Stimulated activated CD8-positive, alpha-beta memory T cell treated with anti-CD3 and anti-CD28 coated beads, Interleukin-2, amount 100 ng/mL, for 48 hours (primary cell): ENCODE data around the gene KRT1.

Source experiments
- DNase-seq, 2 donors: peaks; one replicate each; pipeline ENCODE4 v3.0.0-alpha.2; 2020; ENCODE audit warnings: low read depth in 2 of 2

The KRT1 gene

DNA sequence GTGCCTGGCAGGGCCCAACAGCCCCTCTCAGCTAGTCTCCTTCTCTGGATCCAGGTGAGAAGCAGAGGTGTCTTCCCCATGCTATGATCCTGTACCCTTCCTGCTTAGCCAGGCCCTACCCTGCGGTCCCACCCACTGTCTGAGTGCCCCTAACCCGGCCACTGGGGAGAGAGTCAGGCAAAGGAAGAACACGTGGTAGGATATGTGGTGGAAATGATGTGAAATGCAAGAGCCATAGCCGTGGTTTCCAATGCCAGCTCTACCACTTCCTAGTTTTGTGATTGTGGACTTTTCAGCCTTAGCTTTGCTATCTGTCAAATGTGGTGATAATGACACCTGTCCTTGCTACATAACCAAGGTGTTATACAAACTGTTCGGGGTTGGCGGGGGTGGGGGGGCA lies 44.0 kb downstream of the KRT1 start:
- DNase-seq, result no peak

DNA sequence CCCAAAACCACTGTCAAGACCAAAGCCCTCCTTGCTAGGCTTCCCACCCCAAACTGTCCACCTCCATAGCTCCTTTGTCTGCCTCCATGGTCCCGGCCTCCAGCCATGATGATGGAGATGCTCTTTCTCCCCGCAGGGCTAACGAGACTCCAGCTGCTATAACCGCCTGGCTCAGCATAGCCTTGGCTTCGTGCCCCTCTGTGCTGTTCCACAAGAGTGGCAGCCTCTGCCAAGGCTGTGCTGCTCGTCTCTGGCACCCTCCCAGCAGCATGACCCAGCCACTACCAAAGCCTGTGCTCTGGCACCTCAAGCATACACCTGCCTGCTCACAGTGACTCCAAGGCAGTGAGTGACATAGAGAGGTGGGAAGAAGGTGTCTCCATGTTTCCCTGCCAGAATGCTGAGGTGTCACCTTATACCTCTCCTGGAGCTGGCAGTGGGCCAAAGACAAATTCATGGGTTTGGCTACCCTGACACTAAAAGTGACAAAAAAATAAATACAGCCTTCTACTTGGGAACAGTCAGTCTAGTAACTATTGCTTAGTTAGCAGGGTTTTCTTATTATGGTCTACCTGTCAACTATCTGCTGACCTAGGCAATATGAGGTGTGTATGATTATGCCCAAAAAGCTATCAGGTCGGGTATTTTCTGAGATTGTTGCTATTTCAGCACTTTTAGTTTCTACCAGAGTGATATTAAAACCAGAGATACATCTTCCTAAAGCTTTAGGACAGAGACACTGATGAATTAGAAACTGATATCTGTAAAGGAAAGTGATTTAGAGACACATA lies 45.7 kb downstream of the KRT1 start:
- DNase-seq, result no peak

DNA sequence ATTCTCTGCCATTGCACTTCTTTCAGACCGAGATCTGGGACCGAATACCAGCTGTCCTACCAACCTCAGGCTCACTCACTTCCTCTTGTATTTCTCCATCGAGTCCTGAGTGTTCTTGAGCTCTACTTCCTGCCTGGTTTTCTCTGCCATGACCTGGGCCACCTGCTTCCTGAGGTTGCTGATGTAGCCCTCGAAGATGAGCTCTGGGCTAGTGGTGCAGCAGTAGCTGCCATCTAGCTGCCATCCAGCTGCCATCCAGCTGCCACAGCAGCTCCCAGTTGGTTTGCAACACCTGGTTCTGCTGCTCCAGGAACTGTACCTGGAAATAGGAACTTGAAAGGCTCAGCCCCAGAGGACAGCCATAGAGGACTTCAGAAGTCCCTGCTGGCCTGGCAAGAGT lies 46.8 kb downstream of the KRT1 start:
- DNase-seq, result no peak

DNA sequence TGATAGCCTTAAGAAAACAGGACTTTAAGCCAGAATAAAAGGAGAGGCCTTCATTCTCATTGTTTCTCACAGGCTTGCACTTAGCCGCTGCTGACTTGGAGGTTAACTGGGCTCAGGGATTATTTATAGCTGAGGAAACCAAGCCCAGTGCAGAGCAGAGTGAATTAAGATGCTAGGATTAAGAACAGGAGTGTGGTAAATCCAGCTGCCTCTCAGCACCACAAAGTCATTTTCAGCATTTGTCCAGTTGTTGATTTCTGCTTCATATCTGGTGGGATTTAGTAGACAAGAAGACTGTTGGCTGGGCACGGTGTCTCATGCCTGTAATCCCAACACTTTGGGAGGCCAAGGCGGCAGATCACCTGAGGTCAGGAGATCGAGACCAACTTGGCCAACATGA lies 47.6 kb downstream of the KRT1 start:
- DNase-seq, result no peak

DNA sequence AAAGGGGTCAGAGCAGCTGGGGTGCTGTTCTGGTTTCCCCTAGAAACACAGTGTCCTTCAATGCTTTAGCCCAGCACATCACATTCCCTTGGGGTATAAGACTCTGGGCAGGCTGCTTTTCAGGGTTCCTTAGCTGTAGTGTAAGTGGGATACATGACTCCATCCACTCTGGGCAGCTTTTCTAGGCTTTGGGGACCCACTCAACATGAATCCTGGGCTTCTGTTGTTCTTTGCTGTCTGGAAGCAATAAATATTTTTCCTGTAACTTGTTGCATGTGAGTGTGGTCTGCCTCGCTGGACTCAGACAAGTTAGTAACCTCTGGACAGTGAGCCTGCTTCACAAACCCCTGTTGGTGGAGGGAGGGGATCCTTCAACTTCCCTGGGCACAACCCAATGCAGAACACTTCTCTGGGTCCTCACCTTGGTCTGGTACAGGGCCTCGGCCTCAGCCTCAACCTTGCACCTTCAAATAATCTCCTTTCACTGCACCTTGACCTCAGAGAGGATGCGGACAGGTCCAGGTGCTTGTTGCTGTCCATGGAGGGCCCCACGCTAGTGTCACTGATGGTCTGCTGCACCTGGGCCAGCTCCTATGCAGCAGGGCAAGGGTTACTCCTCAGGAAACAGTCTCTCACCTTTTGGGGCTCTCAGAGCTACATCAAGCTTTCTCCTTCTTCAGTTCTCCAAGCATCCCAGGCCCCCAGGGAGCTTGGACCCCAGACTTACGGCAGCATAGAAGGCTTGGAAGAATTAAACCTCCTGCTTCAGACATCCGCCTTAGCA lies 48.3 kb downstream of the KRT1 start:
- no peak for DNase-seq

DNA sequence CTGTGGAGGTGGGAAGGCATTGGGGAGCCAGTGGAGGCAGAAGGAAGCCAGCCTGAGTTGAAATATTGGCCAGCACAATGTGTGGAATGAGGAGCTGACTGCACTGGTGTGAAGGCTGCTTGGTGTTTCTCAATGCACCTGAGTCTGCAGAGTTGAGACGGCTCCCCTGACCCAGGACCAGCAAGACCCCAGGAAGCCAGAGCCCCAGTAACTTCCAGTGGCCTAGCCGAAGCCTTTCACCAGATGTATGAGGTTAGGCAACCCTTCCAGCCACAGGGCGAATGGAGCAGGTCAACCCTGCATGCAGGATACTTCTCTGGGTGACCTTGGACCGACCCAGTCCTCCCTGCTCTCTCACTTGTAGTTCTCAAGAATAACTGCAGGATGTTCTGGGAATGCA lies 48.9 kb downstream of the KRT1 start:
- DNase-seq, result no peak

DNA sequence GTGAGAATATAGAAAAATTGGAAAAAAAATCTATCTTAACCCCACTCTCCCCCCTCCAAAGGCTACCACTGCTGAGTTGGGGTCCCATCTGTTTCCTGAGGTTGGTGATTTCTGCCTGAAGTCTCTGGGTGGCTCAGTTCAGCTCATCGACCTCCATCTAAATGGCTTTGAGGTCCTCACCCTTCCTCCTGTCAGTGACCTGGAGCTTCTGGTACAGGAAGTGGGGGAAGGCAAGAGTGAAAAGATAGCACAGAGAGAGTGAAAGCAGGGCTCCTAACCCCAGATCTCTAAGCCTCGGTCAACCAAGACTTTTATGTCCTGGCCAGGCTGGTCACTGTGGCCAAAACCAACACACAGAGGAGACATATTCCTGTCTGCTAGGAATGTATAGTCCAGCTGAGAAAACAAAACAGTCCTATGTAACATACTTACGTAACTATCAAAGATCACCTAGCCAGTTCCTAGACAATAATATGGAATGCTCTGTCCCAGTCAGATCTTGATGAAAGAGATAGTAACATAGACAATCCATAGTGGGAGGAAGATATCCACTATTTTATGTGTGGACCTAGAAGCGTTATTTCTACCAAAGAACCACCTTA lies 49.5 kb downstream of the KRT1 start:
- no peak for DNase-seq

DNA sequence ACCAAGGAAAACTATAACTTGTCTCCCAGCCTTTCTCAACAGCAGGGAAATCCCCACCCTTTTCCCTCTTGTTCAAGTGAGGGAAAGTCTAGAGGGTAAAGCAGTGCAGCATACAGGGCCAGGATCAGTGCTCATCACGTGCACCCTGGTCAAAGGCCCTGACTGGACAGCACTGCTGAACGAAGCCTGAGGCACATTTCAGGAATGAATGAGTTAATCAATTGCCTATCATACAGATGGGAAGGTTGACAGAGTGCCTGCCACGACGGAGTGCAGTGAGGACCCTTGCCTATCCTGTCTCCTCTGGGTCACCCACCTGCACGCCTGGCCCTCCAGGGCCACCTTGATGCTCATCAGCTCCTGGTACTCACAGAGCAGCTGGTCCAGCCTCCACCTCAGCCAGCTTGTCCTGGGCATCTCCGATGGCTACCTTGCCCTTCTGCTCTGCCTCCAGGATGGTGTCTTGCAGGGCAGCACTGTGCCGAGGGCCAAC lies 50.2 kb downstream of the KRT1 start:
- DNase-seq, result no peak

DNA sequence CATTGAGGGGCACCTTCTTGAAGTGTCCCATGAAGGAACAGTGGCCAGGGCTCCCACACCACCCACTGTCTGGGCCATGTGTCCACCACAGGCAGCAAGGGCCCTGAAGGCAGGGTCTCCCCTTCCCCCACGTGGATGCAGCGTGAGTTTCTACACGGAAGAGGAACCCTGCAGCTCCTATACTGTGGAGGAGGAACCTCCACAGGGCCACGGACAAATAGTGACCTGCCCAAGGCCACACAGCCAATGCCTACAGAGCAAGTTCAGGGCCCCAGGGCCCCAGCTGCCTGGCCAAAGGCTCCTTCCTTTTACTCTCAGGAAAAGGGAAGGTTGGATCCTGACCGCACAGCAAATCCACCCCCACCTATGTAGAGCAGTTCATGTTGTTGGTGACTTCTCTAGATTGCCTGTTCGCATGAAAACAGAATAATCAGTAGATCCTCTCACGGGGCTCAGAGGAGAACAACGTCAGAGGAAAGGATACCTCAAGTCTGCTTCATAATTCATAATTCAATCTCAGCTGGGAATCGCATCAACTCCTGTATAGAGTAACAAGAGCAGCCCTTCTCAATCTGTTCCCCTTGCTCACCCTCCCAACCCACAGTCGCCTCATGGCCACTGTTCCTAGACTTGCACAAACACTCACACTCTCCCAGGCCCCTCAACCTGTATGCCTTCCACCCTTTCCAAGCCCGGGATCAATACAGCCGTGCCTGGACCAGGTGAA lies 50.8 kb downstream of the KRT1 start:
- DNase-seq, result no peak

DNA sequence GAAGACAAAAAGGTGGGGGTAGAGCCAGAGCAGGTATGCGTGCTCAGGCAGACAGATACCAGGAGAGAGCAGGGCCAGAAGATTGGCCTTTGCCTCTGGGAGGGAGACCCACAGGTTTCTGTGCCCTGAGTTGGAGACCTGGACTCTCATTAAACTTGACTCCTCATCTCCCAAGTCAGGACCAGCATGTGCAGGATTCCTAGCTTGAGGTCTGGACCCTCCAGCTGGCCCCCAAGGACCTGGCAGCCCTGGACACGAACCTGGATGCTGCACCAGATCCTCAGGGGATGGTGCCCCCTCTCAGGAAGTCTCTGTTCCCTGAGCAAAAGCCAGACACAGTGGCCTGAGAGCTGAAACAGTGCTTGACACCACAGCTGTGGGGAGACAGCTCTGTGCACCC lies 51.4 kb downstream of the KRT1 start:
- no peak for DNase-seq

DNA sequence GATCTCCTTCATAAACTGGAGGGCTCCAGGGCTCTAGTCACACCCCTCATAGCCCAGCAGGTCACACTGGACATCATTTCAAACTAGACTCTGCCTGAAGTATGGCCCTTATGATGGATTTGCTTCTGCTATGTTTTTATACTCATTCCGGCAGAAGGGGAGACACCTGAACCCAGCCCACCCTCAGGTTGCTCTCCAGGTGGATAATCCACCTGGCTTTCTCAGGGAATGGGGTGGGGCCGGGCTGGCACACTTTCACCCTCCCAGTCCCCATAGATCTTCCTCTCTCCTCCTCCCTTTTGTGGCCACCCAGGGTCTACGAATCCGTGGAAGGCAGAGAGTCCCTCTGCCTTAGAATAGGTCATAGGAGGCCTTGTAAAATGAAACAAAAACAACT lies 52.1 kb downstream of the KRT1 start:
- no peak for DNase-seq

DNA sequence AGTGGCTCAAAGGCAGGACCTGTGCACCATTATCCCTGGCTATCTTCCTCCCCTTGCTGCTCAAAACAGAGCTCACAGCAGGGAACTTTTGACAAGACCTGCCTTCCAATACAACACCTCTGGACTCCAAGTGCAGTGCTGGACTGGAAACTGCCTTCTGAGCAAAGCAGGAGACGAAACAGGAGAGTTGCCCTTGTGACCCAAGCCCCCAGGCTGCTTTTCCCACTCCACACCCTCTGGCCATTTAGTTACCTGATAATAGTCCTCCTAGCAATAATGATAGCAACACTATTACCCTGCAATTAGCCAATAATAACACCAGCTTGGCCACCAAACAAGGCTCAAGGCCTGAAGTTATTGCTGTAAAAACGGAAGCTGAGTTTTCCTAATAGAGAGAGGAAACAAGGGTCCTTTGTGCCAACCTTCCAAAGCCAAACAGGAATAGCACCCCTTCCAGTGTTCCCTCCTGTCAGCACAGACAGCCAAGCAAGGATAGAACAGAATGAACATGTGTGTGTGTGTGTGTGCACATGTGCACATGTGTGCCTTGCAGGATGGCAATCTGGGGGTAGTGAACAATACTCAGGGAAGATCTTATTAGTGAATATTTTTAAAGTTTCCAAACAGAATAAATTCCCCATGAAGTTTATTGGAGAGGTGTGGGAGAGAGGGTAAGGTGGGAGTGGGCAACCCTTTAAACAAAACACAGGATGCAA lies 52.7 kb downstream of the KRT1 start:
- DNase-seq, result no peak
